Stimulated activated CD8-positive, alpha-beta memory T cell treated with anti-CD3 and anti-CD28 coated beads, Interleukin-4, amount 100 ng/mL, for 48 hours (primary cell): ENCODE data around the gene ARHGEF5.
"Not testable (repeated sequence)": the region's sequence is repeated elsewhere in the genome, so short reads cannot be mapped to it uniquely, and the experiment has no call there.

Experiments used
- DNase-seq: peaks from one replicate; pipeline ENCODE4 v3.0.0-alpha.2; 2020

The ARHGEF5 gene

GRCh38 chr7:144355176-144355822 is at the start of gene ARHGEF5:
ARHGEF5 (plus strand) TSS chr7:144355402; CDS start chr7:144362670, 7,268 bp downstream.
- DNase-seq, result not testable (repeated sequence)

GRCh38 chr7:144309702-144310101 is 45.5 kb upstream of the ARHGEF5 start:
- DNase-seq, result not testable (repeated sequence)

GRCh38 chr7:144311218-144311617 is 44.0 kb upstream of the ARHGEF5 start:
- DNase-seq, result not testable (repeated sequence)

- DNase-seq, result not testable (repeated sequence)
These were observed 43.2 kb upstream of the ARHGEF5 start, which contains the start of gene OR2A1 for GRCh38 chr7:144311872-144312469. OR2A1 (plus strand) TSS chr7:144312419; CDS start chr7:144318125, 5,706 bp downstream.

- DNase-seq, result not testable (repeated sequence)
These were observed 37.7 kb upstream of the ARHGEF5 start for GRCh38 chr7:144317537-144317936.

GRCh38 chr7:144319547-144319946 is 35.7 kb upstream of the ARHGEF5 start:
- not testable (repeated sequence) for DNase-seq

- DNase-seq, result not testable (repeated sequence)
These were observed 33.5 kb upstream of the ARHGEF5 start for GRCh38 chr7:144321677-144322206.

GRCh38 chr7:144323359-144323758 is 31.8 kb upstream of the ARHGEF5 start:
- DNase-seq, result not testable (repeated sequence)

GRCh38 chr7:144325868-144326267 is 29.3 kb upstream of the ARHGEF5 start:
- not testable (repeated sequence) for DNase-seq

- not testable (repeated sequence) for DNase-seq
These were observed 25.2 kb upstream of the ARHGEF5 start for GRCh38 chr7:144330044-144330443.

- not testable (repeated sequence) for DNase-seq
These were observed 23.8 kb upstream of the ARHGEF5 start for GRCh38 chr7:144331221-144331995.

- DNase-seq, result not testable (repeated sequence)
These were observed 23.3 kb upstream of the ARHGEF5 start for GRCh38 chr7:144331996-144332288.

GRCh38 chr7:144348625-144349024 is 6.6 kb upstream of the ARHGEF5 start:
- DNase-seq, result not testable (repeated sequence)

- not testable (repeated sequence) for DNase-seq
These were observed 3.5 kb upstream of the ARHGEF5 start for GRCh38 chr7:144351667-144352066.

GRCh38 chr7:144356185-144356584 is 983 bp downstream of the ARHGEF5 start:
- not testable (repeated sequence) for DNase-seq

- DNase-seq, result not testable (repeated sequence)
These were observed 1.7 kb downstream of the ARHGEF5 start for GRCh38 chr7:144356860-144357259.

GRCh38 chr7:144362061-144362460 is 6.9 kb downstream of the ARHGEF5 start:
- DNase-seq, result not testable (repeated sequence)

- not testable (repeated sequence) for DNase-seq
These were observed 10.3 kb downstream of the ARHGEF5 start for GRCh38 chr7:144365523-144365922.

- DNase-seq, result not testable (repeated sequence)
These were observed 12.0 kb downstream of the ARHGEF5 start for GRCh38 chr7:144367250-144367649.

GRCh38 chr7:144369221-144369620 is 14.0 kb downstream of the ARHGEF5 start:
- not testable (repeated sequence) for DNase-seq

- DNase-seq, result no peak
These were observed 23.4 kb downstream of the ARHGEF5 start for GRCh38 chr7:144378651-144379050.

GRCh38 chr7:144379776-144380384 is 24.7 kb downstream of the ARHGEF5 start:
- DNase-seq, result no peak

- DNase-seq, result no peak
These were observed 28.9 kb downstream of the ARHGEF5 start for GRCh38 chr7:144384071-144384470.
